ENCODE data around the gene KIAA0825.

GRCh38 chr5:94240596-94240992, 377.8 kb downstream of the KIAA0825 start:
- TF ChIP-seq CTCF (conservative IDR thresholded peaks at IDR 0.05; ENCODE audit: low read length): no peak
- TF ChIP-seq EZH2phosphoT487 (IDR thresholded peaks at IDR 0.05; ENCODE audit: borderline replicate concordance, low read depth, low read length): no peak
